H1 (cell line): ENCODE data around the gene MRM1.

Experiments
- RFX5 ChIP-seq: IDR thresholded peaks from 2 replicates; pipeline ENCODE4 v1.6.1; 2011; ENCODE audit warnings: low read depth, low read length, improper control_type of control experiment, borderline replicate concordance
- TAF1 ChIP-seq: IDR thresholded peaks from 2 replicates; pipeline ENCODE4 v1.6.1; 2011; ENCODE audit warnings: mild to moderate bottlenecking, low read depth, low read length
- TF ChIP-seq, protein P1 (sequence below), 3 experiments: IDR thresholded peaks; 1 replicate in 2 of 3; 2 replicates in 1 of 3; pipeline versions ENCODE4 v1.5.1 to v1.6.1; 2011; ENCODE audit warnings: low read length in 3 of 3, mild to moderate bottlenecking in 3 of 3, inconsistent platforms in 2 of 3, low read depth in 1 of 3, moderate library complexity in 1 of 3; ENCODE audit not compliant: insufficient read depth in 1 of 3; ENCODE audit errors: control extremely low read depth in 1 of 3

DNA sequence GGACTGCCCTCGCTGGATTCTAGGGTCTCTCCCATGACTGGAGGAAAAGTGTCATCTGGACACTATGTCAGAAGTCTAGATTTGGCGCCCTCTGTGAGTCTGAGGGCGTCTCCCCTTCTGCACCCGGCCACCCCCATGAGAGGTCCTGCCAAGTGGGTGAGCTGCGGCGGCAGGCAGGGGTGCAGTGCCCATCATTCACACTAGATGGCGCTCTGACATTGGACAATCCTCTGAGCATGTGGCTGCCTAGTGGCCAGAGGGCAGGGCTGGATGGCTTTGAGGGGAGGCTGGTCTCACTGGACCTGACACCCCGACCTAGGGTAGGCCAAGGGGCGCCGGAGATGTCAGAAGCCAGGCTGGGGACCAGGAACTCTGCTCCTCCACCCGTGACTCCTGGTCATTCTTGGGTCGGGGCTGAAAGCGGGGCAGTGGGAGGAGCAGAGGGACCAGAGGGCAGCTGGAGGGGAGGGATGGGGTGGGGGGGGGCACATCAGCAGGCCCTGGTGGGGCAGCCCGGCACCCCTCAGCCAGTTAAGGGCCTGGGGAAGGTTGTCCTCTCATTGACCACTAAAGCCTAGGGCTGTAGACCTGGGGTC, 28.0 kb downstream of the MRM1 start:
- no peak for TF ChIP-seq RFX5
- TF ChIP-seq, protein P1, sequence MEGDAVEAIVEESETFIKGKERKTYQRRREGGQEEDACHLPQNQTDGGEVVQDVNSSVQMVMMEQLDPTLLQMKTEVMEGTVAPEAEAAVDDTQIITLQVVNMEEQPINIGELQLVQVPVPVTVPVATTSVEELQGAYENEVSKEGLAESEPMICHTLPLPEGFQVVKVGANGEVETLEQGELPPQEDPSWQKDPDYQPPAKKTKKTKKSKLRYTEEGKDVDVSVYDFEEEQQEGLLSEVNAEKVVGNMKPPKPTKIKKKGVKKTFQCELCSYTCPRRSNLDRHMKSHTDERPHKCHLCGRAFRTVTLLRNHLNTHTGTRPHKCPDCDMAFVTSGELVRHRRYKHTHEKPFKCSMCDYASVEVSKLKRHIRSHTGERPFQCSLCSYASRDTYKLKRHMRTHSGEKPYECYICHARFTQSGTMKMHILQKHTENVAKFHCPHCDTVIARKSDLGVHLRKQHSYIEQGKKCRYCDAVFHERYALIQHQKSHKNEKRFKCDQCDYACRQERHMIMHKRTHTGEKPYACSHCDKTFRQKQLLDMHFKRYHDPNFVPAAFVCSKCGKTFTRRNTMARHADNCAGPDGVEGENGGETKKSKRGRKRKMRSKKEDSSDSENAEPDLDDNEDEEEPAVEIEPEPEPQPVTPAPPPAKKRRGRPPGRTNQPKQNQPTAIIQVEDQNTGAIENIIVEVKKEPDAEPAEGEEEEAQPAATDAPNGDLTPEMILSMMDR (IDR thresholded peaks at IDR 0.05; ENCODE audit: control extremely low read depth in 1 of 3, insufficient read depth in 1 of 3, low read depth in 1 of 3, low read length in 3 of 3), result peak; percentile 98 to 99 (median 99)
- TF ChIP-seq TAF1, result no peak
